Adrenal gland (tissue), 5 donors: ENCODE data around the gene ARF1.

Source experiments
- POLR2A ChIP-seq, 2 donors: fragments of 450-650 bp; IDR thresholded peaks; one replicate each; pipeline ENCODE4 v1.6.1; 2017; ENCODE audit warnings: antibody characterized with exemption in 2 of 2, mild to moderate bottlenecking in 2 of 2, moderate library complexity in 1 of 2
- TF ChIP-seq, protein P1 (sequence below), 6 experiments: fragments of 450-650 bp in 4 of 6; fragments of 200-600 bp in 2 of 6; sonication (generic) in 1 of 6; IDR thresholded peaks; 1 replicate in 5 of 6; 2 replicates in 1 of 6; pipeline versions ENCODE4 v1.5.1 to v1.8.0; 2016 to 2021; ENCODE audit warnings: antibody characterized with exemption in 6 of 6, mild to moderate bottlenecking in 2 of 6, moderate library complexity in 1 of 6
- donor health status: DM: no; HTN: no; CAD: no.

- TF ChIP-seq, protein P1, sequence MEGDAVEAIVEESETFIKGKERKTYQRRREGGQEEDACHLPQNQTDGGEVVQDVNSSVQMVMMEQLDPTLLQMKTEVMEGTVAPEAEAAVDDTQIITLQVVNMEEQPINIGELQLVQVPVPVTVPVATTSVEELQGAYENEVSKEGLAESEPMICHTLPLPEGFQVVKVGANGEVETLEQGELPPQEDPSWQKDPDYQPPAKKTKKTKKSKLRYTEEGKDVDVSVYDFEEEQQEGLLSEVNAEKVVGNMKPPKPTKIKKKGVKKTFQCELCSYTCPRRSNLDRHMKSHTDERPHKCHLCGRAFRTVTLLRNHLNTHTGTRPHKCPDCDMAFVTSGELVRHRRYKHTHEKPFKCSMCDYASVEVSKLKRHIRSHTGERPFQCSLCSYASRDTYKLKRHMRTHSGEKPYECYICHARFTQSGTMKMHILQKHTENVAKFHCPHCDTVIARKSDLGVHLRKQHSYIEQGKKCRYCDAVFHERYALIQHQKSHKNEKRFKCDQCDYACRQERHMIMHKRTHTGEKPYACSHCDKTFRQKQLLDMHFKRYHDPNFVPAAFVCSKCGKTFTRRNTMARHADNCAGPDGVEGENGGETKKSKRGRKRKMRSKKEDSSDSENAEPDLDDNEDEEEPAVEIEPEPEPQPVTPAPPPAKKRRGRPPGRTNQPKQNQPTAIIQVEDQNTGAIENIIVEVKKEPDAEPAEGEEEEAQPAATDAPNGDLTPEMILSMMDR (IDR thresholded peaks at IDR 0.05): no peak
- TF ChIP-seq POLR2A (IDR thresholded peaks at IDR 0.05): peak in 1 of 2 donors; percentile 10
Measured at GRCh38 chr1:228083871-228084278, 1.4 kb downstream of the ARF1 start.
